Activated CD8-positive, alpha-beta T cell treated with anti-CD3 and anti-CD28 coated beads, Interleukin-2, amount 10 ng/mL, durations not matched to agents 7 days and 5 days (primary cell): Measurements from ENCODE around the gene NCF2. TPM values are rescaled to one million over a fixed set of nuclear protein-coding genes. Genes with fewer than 3 reads are reported as not detected.

Experiments
- ATAC-seq: fragments of 150-1000 bp; cut with Tn5 transposase; one replicate; pipeline ENCODE4 v1.10.0; 2021; ENCODE audit warnings: moderate library complexity
- CTCF ChIA-PET: fragments of 350-600 bp; sonication (Branson Sonifier 250); formaldehyde crosslinking; loops from one replicate; lab custom pipeline; 2021; ENCODE audit warnings: antibody characterized with exemption; lab: Charles Lee
- POLR2A ChIA-PET: fragments of 350-600 bp; sonication (Branson Sonifier 250); formaldehyde crosslinking; loops from one replicate; lab custom pipeline; 2021; ENCODE audit warnings: antibody characterized with exemption; lab: Charles Lee
- DNase-seq: peaks from one replicate; pipeline ENCODE4 v3.0.0-alpha.2; 2020
- H3K27ac Mint-ChIP-seq: one replicate; pipeline ENCODE4 v1.8.0; 2021; ENCODE audit warnings: mild to moderate bottlenecking, mixed read lengths
- H3K27me3 Mint-ChIP-seq: one replicate; pipeline ENCODE4 v1.8.0; 2021; ENCODE audit warnings: low read depth, mixed read lengths
- H3K36me3 Mint-ChIP-seq: one replicate; pipeline ENCODE4 v1.8.0; 2021; ENCODE audit warnings: low read depth, mixed read lengths
- H3K4me1 Mint-ChIP-seq: one replicate; pipeline ENCODE4 v1.8.0; 2021; ENCODE audit warnings: low read depth, mixed read lengths
- H3K4me3 Mint-ChIP-seq: one replicate; pipeline ENCODE4 v1.8.0; 2021; ENCODE audit warnings: mild to moderate bottlenecking, mixed read lengths
- H3K9me3 Mint-ChIP-seq: one replicate; pipeline ENCODE4 v1.8.0; 2022; ENCODE audit warnings: mixed read lengths; ENCODE audit not compliant: insufficient read depth
- total RNA-seq, 2 experiments: library from RNA; stranded (reverse); gene quantifications; one replicate each; pipeline ENCODE4 v1.2.3, GENCODE V29; 2021

Gene NCF2
- total RNA-seq, 2 experiments from 2014 or later = 9.2 to 10.3 TPM

DNA sequence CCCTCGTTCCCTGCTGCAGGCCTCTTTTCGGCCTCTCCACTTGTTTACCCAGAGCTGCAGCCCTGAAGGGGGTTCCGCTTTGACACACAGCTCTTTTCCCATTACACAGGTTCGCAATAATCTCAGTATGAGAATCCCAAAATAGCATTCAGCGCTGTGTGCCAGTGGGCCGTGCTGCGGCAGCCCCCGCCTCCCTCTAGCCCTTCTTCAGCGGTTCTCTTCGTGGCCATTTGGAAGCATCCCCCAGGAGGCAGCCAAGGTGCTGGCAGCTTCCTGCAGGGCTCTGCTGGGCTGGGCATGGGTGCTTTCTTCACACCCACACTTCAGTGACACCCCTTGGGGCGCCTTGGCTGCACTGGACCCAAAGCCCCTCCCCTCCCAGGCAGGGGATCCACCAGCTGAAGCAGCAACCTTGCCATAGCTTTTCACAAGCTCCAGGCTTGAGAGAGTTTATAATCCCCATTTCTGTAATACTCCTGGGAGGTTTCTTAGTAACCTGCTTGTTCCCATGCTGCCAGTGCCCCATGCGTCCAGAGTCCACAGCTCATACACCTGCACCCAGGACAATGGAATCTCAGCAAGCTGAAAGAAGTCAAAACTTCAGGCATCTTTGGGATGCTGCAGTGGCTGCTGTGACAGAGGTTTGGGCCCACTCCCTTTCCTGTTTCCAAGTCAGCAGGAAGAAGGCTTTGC, 8.1 kb downstream of the NCF2 start:
- peaks cover 4% of the 10 kb centered on the region for H3K36me3 Mint-ChIP-seq
- H3K27me3 Mint-ChIP-seq = no peaks in the 10 kb centered on the region
- H3K4me1 Mint-ChIP-seq = peaks cover 51% of the 10 kb centered on the region
- ChIA-PET POLR2A (no interaction called here), CTCF (interaction anchor here (1.0 to 5.1 kb wide), 2 partner anchors 51 to 73 kb away, joined by 3 to 22 read pairs; no protein-coding TSS in a partner anchor)
- peak overlapping the region; percentile 70 for H3K27ac Mint-ChIP-seq
- DNase-seq (no peak), ATAC-seq (no peak)
- no peak overlapping the region for H3K4me3 Mint-ChIP-seq
- no peaks in the 10 kb centered on the region for H3K9me3 Mint-ChIP-seq

GRCh38 chr1:183580281-183580682, 10.0 kb downstream of the NCF2 start:
- no peaks in the 10 kb centered on the region for H3K9me3 Mint-ChIP-seq
- no peaks in the 10 kb centered on the region for H3K27me3 Mint-ChIP-seq
- ChIA-PET CTCF (interaction anchor here (0.7 to 5.1 kb wide), 15 partner anchors 8 to 111 kb away, joined by 3 to 22 read pairs (median 4); partner anchors contain the start of gene NCF2), POLR2A (interaction anchor here (1.0 to 1.4 kb wide), 3 partner anchors 10 to 109 kb away, joined by 3 to 7 read pairs (median 4); partner anchors contain the start of gene NCF2)
- peak overlapping the region; percentile 57 for H3K4me3 Mint-ChIP-seq
- H3K36me3 Mint-ChIP-seq = peaks cover 10% of the 10 kb centered on the region
- peaks cover 46% of the 10 kb centered on the region for H3K4me1 Mint-ChIP-seq
- DNase-seq (peak; percentile 56), ATAC-seq (peak; percentile 75)
- H3K27ac Mint-ChIP-seq = peak overlapping the region; percentile 85

- Mint-ChIP-seq H3K4me3 (no peak overlapping the region), H3K9me3 (no peaks in the 10 kb centered on the region), H3K27me3 (no peaks in the 10 kb centered on the region), H3K36me3 (peaks cover 10% of the 10 kb centered on the region), H3K27ac (peak overlapping the region; percentile 61), H3K4me1 (peaks cover 34% of the 10 kb centered on the region)
- POLR2A ChIA-PET = interaction anchor here (0.7 to 2.4 kb wide), 2 partner anchors 13 to 28 kb away, joined by 3 to 6 read pairs; no protein-coding TSS in a partner anchor
- DNase-seq (no peak), ATAC-seq (no peak)
- CTCF ChIA-PET = interaction anchor here (1.4 to 5.1 kb wide), 5 partner anchors 10 to 110 kb away, joined by 4 to 22 read pairs (median 10); partner anchors contain the start of gene NCF2
Measured at GRCh38 chr1:183578856-183579255, 11.4 kb downstream of the NCF2 start.

GRCh38 chr1:183577897-183578465, 12.3 kb downstream of the NCF2 start:
- peak overlapping the region; percentile 26 for H3K27ac Mint-ChIP-seq

DNA sequence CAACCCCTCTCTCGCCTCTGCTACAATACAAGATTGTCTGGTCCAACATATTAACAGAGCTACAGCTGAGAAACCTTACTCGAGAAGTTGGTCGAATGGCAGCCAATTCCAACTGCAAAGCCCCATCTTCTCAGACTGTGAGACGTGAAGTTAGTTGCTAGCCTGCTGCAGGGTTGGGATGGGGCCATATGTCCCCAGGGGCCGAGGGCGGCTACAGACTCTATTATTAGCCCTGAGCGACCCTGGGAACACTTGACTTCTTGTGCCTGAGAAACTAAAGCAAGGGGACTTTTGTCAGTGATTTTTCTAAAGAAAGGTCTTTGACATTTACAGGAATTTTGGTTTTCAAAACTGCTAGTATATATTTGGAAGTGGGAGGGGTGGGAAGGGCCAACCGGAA, 13.7 kb downstream of the NCF2 start:
- no peaks in the 10 kb centered on the region for H3K27me3 Mint-ChIP-seq
- peaks cover 14% of the 10 kb centered on the region for H3K36me3 Mint-ChIP-seq
- DNase-seq (no peak), ATAC-seq (no peak)
- H3K27ac Mint-ChIP-seq = no peak overlapping the region
- ChIA-PET CTCF (interaction anchor here (0.9 to 4.7 kb wide), 4 partner anchors 12 to 111 kb away, joined by 3 to 22 read pairs (median 3); partner anchors contain the start of gene NCF2), POLR2A (interaction anchor here (0.6 kb wide), 1 partner anchor 9 kb away, joined by 3 read pairs; no protein-coding TSS in a partner anchor)
- H3K9me3 Mint-ChIP-seq = no peaks in the 10 kb centered on the region
- H3K4me1 Mint-ChIP-seq = peaks cover 34% of the 10 kb centered on the region
- no peak overlapping the region for H3K4me3 Mint-ChIP-seq

More at GRCh38 chr1:183577897-183578465, 12.3 kb downstream of the NCF2 start:
- Mint-ChIP-seq H3K9me3 (no peaks in the 10 kb centered on the region), H3K27me3 (no peaks in the 10 kb centered on the region), H3K4me1 (peaks cover 34% of the 10 kb centered on the region), H3K4me3 (no peak overlapping the region), H3K36me3 (peaks cover 14% of the 10 kb centered on the region)
- ATAC-seq = peak; percentile 9
- ChIA-PET CTCF (interaction anchor here (0.6 to 5.1 kb wide), 4 partner anchors 11 to 147 kb away, joined by 3 to 22 read pairs (median 13); partner anchors contain the start of gene NCF2), POLR2A (interaction anchor here (2.4 kb wide), 1 partner anchor 12 kb away, joined by 6 read pairs; no protein-coding TSS in a partner anchor)
- no peak for DNase-seq

- DNase-seq (no peak), ATAC-seq (no peak)
- H3K4me1 Mint-ChIP-seq = peaks cover 29% of the 10 kb centered on the region
- H3K4me3 Mint-ChIP-seq = no peak overlapping the region
- H3K9me3 Mint-ChIP-seq = no peaks in the 10 kb centered on the region
- peaks cover 14% of the 10 kb centered on the region for H3K36me3 Mint-ChIP-seq
- ChIA-PET CTCF (interaction anchor here (0.9 kb wide), 1 partner anchor 109 kb away, joined by 3 read pairs; no protein-coding TSS in a partner anchor), POLR2A (no interaction called here)
- no peak overlapping the region for H3K27ac Mint-ChIP-seq
- H3K27me3 Mint-ChIP-seq = no peaks in the 10 kb centered on the region
Measured at GRCh38 chr1:183575606-183576005, 14.7 kb downstream of the NCF2 start.

DNA sequence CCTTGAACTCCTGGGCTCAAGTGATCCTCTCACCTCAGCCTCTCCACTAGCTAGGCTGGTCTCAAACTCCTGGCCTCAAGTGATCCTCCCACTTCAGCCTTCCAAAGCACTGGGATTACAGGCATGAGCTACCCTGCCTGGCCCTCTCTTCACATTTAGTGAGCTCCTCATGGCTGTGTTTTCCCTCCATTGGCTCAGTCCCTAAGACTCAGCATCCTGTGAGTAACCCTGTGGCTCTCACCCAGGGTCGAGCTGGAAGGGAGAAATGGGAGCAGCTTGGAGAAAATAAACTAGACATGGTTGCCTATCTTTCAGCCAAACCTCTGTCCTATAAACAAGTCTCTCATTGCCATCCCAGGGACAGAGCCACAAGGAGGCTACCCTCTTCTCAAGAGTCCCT, 17.5 kb downstream of the NCF2 start:
- no peak for ATAC-seq
- no peaks in the 10 kb centered on the region for H3K27me3 Mint-ChIP-seq
- no peaks in the 10 kb centered on the region for H3K9me3 Mint-ChIP-seq
- H3K36me3 Mint-ChIP-seq = peaks cover 18% of the 10 kb centered on the region
- CTCF ChIA-PET = no interaction called here
- H3K4me3 Mint-ChIP-seq = no peak overlapping the region
- POLR2A ChIA-PET = no interaction called here
- peaks cover 8% of the 10 kb centered on the region for H3K4me1 Mint-ChIP-seq
- DNase-seq = no peak
- no peak overlapping the region for H3K27ac Mint-ChIP-seq

GRCh38 chr1:183571678-183572268, 18.5 kb downstream of the NCF2 start:
- POLR2A ChIA-PET = no interaction called here
- peaks cover 15% of the 10 kb centered on the region for H3K36me3 Mint-ChIP-seq
- CTCF ChIA-PET = no interaction called here
- no peaks in the 10 kb centered on the region for H3K27me3 Mint-ChIP-seq
- ATAC-seq (no peak), DNase-seq (no peak)
- peaks cover 11% of the 10 kb centered on the region for H3K4me1 Mint-ChIP-seq
- no peak overlapping the region for H3K27ac Mint-ChIP-seq
- H3K4me3 Mint-ChIP-seq = no peak overlapping the region
- no peaks in the 10 kb centered on the region for H3K9me3 Mint-ChIP-seq

DNA sequence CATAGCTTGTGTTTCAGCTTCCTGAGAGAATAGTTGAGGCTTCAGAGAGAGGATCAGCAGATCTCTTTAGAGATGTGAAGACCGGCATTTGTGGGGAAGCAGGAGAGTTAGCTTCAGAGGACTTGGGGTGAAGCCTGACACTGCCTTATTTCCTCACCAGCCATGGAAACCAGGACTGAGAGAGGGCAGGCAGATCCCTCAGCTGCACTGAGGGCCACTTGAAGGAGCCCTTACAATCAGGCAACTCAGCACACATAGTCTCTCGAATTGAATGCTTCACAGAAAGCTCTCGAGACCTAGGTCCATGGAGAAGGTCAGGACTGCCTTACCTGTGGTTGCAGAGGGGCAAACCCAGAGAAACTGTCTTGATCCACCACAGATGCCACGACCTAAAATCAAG, 19.8 kb downstream of the NCF2 start:
- peaks cover 11% of the 10 kb centered on the region for H3K4me1 Mint-ChIP-seq
- no peak for ATAC-seq
- POLR2A ChIA-PET = interaction anchor here (0.6 kb wide), 1 partner anchor 80 kb away, joined by 3 read pairs; no protein-coding TSS in a partner anchor
- no peaks in the 10 kb centered on the region for H3K27me3 Mint-ChIP-seq
- no peaks in the 10 kb centered on the region for H3K9me3 Mint-ChIP-seq
- no peak overlapping the region for H3K4me3 Mint-ChIP-seq
- DNase-seq = no peak
- peak overlapping the region; percentile 35 for H3K27ac Mint-ChIP-seq
- H3K36me3 Mint-ChIP-seq = peaks cover 9% of the 10 kb centered on the region
- CTCF ChIA-PET = no interaction called here

GRCh38 chr1:183569801-183570200, 20.5 kb downstream of the NCF2 start:
- peaks cover 8% of the 10 kb centered on the region for H3K36me3 Mint-ChIP-seq
- no peaks in the 10 kb centered on the region for H3K27me3 Mint-ChIP-seq
- H3K27ac Mint-ChIP-seq = no peak overlapping the region
- POLR2A ChIA-PET = no interaction called here
- H3K9me3 Mint-ChIP-seq = no peaks in the 10 kb centered on the region
- peaks cover 11% of the 10 kb centered on the region for H3K4me1 Mint-ChIP-seq
- no peak for DNase-seq
- H3K4me3 Mint-ChIP-seq = no peak overlapping the region
- no peak for ATAC-seq
- CTCF ChIA-PET = interaction anchor here (1.4 kb wide), 1 partner anchor 20 kb away, joined by 4 read pairs; the partner anchor contains the start of gene NCF2

GRCh38 chr1:183569141-183569540, 21.1 kb downstream of the NCF2 start:
- POLR2A ChIA-PET = interaction anchor here (0.6 kb wide), 1 partner anchor 1217 kb away, joined by 4 read pairs; no protein-coding TSS in a partner anchor
- Mint-ChIP-seq H3K4me3 (no peak overlapping the region), H3K4me1 (peaks cover 11% of the 10 kb centered on the region), H3K27me3 (no peaks in the 10 kb centered on the region), H3K9me3 (no peaks in the 10 kb centered on the region), H3K36me3 (peaks cover 8% of the 10 kb centered on the region), H3K27ac (no peak overlapping the region)
- no peak for ATAC-seq
- DNase-seq = no peak
- CTCF ChIA-PET = interaction anchor here (1.4 kb wide), 1 partner anchor 21 kb away, joined by 4 read pairs; the partner anchor contains the start of gene NCF2
